HG03139 (cell line): Measurements from ENCODE around the gene ACTN2.

ENCODE experiments used
- ATAC-seq: cut with Tn5 transposase; IDR thresholded peaks from one replicate; pipeline ENCODE4 v1.9.1; 2021; ENCODE audit not compliant: unreplicated experiment

The ACTN2 gene

DNA sequence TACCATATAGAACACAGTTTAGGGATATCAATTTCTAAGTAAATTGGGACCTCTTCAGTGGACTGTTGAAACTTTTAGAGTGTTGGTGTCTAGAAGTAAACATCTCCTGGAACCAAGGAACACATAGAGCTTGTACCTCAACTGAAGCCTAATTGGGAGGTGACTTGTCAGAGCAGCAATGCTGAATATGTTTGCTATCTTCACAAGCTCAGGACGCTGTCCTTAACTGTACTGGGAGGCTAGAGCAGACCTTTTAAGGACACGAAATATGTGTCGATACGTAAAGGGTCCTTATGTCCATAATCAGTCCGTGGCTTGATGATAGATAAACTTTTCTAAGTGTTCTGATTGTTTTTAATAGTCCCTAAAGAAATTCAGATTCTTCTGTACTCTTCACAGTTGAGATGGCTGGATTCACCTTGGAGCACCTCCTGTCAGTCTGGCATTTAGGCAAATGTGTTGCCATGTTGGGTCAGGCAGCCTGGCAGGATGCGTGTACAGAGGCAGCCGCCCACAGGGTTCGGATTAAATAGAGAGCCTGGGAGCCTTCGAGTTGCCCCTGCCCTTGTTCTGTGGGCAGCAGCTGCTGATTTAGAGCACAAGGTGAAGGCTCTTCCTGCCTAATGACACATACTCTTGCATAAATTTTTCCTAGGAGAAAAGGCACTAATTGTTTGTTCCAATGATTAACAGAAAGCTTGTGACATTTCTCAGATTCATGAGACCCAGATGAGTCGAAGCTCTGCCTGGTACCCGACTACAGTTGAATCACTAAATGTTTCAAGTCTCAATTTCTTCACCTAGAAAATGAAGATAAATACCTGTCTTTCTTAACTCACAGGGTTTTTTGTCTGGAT, 3.6 kb downstream of the ACTN2 start:
- no peak for ATAC-seq

DNA sequence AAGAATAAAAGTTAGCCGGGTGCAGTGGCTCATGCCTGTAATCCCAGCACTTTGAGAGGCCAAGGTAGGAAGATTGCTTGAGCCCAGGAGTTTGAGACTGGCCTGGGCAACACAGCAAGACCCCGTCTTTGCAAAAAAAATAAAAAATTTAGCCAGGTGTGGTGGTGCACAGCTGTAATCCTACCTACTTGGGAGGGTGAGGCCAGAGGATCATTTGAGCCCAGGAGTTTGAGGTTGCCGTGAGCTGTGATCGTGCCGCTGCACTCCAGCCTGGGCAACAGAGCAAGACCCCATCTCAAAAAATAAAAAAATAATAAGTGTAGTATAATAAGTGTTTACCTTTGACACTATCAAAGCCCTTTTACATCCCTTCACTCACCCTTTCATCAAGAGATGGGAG, 5.0 kb downstream of the ACTN2 start:
- no peak for ATAC-seq

DNA sequence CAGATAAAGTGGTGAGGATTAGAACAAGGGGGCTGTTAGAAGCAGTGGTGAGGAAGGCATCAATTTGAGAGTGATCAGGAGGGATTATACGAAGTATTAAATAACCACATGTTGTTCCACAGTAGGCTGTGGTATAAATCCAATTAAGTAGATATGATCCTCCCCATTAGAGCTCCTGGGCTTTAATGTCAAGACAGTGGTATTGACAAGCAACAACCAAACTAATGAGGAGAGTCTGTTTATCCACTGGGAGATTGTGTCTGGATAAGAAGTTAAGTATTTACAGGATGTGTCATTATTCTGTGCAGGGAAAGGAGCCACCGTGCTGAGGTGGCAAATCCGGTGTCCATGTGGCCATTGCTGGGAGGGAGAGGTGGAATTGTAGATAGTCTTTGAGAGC, 5.8 kb downstream of the ACTN2 start:
- ATAC-seq, result no peak

DNA sequence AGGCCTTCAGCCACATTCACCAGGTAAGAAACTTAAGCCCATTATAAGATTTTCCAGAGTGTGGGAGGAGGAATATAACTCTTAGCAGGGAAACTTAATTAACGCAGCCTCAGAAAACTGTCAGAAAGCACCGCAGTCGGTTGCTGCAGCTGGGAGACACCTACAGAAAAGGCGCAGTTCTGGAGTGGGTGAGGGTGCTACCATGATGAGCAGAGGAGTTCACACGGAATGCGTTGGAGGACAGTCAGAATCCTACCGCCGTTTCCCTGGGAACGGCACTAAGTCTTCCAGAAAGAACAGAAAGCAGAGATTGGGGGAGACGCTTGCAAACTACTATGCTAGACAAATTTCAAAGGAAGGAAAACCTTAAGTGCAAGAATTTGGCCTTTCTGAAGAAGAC, 6.4 kb downstream of the ACTN2 start:
- ATAC-seq, result no peak

DNA sequence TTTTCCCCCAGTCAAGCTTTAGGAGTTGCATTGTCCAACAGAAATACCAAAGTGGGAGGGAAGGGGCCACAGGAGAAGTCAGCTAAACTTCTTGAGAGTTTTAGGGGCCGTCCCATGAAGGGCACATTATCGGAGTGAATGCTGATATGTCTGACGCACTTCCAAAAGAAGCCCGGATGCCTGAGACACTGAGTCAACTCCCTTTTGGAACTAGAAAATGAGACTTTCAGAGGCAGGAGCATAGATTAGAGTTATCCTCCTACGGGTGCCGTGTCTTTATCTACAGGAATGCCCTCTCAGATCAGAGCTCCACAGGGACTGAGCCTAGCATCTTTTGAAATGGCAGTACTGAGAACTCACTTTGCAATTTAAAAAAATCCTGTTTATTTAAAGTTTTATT, 13.1 kb downstream of the ACTN2 start:
- ATAC-seq, result no peak

DNA sequence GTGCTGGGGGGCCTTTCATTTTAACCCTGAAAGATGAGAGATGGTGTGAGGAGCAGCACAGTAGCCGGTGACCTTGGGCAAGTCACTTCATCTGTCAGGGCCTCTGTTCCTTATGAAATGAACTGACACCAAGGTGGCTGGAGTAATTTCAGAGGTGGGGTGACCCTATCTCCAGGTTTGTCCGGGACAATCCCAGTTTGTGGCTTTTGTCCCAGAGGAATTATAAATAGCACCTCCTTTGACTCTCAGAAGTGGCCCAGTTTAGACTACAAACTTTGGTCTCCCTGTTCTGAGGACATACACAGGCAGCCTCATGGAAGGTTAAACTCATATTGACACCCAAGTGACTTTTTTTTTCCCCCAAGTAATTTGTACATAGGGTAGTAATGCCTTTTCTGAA, 14.6 kb downstream of the ACTN2 start:
- ATAC-seq, result no peak

DNA sequence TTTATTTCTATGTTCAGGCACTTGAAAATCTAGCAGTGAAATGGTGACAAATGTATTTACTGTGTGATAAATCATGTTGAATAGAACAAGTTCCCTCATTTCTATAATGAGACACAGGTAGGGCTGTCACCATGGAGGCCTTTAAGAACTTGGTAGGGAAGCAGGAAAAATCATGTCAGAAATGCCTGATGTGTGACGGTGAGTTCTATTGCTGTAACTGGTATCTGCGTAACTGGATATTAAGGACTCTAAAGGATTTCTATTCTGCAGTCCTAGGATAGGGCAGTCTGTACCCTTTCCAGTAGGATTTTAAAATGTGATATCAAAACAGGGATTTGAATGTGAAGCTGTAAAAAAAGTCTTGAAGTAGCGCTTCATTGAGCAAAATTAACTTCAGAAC, 15.5 kb downstream of the ACTN2 start:
- ATAC-seq, result no peak

DNA sequence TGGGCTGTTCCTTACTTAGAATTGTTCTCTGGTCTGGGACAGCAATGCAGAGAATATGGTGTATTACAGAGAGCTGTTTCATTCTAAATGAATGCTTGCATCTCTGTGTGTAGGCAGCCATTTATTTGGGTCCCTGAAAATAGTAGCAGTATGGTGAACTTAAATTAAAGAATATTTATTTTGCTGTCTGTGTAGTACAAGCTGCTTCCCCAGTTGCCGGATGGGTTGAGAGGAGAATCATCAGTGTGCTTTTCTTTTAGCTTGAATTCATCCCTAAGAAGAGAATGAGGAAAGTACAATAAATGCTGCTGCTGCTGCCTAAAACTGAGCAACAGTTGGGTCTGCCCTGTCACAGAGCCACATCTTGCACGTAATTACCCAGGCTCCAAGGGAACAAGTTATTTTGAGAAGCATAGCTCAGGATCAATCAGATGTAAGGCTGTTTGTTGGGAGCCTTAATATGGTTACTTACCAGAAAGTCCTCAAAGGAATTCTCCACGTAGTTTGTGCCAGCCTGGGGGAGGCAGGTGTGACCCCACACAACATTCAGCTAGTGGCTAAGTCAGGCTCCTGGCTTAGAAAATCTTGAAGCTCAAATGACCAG, 16.6 kb downstream of the ACTN2 start:
- ATAC-seq, result no peak

DNA sequence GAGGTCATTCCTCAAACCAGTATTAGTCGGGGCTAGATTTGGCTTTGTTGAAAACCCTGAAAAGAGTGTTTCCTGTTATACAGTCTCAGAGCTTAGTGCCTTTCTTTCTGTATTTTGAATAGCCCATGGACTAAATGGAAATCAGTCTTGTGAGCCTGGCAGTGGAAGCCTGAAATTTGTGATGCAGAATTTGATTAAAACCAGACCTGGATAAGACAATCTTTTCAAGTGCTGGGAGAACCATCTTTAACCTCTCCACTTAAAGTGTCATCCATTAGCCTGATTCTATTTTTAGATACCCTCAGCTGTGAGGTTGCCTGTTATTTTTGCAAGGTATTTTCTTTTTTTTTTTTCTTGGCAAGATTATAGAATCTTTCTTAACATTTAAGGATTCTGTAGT, 19.5 kb downstream of the ACTN2 start:
- no peak for ATAC-seq

DNA sequence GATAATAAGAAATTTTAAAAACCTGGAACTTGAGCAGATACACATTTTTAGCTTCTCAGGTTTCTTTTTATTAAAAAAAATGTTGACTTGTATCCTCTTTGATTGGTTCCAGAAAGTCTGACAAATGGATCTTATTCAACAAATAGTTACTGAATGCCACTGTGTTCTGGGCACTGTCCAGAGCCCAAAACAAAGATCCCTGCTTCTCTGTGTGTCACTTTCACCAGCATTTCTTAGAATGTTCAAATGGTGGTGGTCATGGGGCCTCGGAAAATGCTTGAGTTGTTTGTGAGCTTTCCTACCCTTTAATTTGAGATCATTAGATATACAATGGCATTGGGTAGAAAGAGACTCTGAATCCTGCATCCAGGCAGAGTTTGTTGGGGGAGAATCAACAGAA, 19.9 kb downstream of the ACTN2 start:
- no peak for ATAC-seq

DNA sequence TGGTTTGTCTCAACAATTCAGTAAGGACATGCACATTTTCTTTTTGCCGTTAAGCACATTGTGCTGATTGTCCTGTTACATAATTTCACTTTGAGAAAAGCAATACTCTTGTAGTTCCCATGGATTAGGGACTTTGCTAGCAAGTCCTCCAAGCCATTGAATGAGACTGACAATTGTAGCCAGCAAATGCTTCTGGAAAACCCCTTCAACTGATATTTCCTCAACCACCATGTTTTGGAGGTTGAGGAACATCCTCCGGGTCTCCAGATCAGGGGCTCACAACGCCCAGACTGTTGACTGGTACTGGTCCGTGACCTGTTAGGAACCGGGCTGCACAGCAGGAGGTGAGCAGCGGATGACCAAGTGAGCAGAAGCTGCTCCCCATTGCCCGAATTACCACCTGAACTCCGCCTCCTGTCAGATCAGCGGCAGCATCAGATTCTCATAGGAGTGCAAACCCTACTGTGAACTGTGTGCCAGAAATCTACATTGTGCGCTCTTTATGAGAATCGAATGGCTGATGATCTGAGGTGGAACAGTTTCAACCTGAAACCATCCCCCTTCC, 24.1 kb downstream of the ACTN2 start:
- no peak for ATAC-seq

DNA sequence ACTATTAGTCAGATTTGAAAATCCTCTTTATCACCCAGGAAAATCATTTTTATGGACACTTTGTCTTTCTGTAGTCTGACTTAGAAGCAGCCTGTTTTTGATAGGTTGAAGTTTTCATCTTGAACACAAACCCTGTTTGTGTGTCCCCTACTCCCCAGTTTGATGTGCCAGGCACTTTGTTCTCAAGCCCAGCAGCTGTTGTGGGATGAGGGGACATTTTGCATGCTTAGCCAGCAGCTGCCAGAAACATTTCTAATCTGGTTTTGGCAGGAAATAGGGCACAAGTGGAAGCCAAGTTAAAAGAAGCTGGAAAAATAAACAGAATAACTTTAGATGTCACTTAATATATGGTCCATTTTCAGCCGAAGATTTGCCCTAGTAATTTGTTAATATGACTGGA, 29.9 kb downstream of the ACTN2 start:
- ATAC-seq, result no peak

DNA sequence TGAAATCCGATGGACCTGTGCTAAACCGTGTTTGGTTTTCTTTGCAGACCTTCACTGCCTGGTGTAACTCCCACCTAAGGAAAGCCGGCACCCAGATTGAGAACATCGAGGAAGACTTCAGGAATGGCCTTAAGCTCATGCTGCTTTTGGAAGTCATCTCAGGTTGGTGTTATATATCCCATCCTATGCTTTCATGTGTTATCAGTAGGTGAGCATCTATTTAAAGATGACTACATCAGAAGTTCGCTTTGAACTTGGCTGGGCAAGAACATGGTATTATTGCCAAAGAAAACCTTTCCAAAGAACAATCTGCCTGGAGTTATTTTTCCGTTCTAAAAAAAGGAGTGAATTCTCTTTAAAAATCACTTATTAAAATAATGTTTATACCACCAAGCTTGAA, 31.5 kb downstream of the ACTN2 start:
- no peak for ATAC-seq

DNA sequence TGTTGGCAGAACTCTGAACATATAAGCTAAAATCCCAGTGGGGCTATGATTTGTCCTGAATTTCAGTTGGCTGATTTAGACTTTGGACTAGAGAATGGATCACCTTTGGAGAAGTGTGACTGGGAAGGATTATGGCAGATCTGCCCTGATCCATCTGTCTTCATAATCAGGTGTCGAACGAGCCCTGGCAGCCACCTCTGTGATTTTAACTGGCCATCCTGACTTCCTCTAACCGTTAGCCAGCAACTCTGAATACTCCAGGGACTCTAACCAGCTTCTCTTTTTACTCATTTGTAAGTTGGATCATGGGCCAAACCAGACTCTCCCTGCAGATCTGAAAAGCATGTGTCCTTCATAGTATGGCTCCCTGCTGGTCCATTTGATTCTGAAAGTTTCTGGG, 32.0 kb downstream of the ACTN2 start:
- no peak for ATAC-seq

DNA sequence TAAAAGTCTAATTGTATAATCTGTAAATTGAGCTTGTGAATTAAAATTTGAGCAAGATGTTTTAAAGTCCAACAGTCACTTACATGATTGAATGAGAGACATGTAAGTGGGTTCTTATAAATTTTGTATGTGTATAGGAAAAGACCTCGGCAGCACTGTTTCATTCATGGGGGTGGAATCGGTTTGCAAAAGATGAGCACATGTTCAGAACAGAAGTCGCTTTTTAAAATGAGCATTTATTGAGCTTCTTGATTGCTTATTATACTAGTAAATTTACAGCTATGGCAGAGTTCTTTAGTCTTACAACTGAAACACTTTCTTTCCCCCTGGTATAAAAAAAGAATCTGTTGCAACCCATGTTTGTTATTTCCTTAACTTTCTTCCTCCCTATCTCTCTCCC, 33.9 kb downstream of the ACTN2 start:
- no peak for ATAC-seq

DNA sequence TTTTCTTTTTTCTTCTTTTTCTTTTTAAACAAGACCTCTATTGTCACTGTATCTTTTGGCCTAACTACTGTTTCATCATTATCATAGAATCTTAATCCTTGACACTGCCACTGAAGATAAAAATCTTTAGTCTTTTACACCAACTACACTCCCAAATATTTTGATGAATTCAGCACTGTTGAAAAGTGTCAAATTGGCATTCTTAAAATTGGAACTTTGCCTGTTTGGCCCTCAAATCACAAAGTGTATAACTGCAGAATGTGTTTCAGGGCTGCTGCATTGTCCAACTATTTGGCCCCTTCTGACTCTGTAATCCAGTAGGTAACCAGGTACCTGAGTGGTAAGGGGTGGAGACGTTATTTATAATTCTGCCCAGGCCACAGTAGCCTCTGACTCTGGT, 34.3 kb downstream of the ACTN2 start:
- no peak for ATAC-seq

DNA sequence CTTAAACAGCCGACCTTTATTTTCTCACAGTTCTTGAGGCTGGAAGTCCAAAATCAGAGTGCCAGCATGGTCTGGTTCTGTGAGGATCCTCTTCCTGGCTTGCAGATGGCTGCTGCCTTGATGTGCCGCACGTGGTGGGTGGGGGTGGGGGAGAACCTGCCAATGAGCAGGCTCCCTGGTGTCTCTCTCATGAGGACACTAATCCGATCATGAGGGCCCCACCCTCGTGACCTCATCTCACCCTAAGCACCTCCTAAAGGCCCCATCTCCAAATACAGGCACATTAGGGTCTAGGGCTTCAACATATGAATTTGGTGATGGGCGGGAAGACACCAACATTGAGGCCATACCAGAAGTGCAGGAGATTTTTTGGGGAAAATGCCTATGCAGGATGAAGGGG, 37.8 kb downstream of the ACTN2 start:
- ATAC-seq, result no peak

DNA sequence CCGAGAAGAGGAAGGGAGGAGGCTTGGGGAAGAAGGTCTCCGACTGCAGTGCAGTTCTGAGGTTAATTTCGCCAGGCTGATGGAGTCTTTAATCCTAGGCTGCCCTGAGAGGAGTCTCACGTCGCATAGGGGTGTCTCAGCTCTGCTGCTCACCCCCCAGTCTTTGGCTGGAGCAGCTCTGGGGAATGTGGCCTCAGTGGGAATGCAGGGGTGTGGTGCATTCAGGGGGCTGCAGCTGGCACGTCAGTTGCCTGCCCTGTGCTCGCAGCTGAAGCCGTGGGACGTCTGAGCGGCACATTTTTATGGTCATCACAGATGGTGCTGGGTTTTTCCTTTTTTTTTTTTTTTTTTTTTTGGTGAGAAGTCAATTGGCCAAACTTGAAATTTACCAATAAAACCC, 38.2 kb downstream of the ACTN2 start:
- no peak for ATAC-seq

DNA sequence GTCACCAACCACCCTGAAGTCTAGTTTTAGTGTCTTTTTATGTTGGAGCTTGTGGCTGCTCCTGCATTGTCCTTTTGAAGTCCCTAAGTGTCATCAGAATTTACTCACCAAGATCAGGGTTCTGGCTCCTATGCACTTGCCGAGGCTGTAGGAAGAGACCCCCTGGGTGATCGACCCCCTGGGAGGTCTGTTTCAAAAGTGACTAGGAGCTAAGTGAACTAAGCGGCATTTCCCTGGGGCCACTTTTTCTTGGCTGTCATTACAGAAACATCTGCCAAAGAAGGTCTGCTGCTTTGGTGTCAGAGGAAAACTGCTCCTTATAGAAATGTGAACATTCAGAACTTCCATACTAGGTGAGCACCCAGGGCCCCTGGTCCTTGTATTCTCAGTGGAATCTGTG, 39.4 kb downstream of the ACTN2 start:
- ATAC-seq, result no peak

DNA sequence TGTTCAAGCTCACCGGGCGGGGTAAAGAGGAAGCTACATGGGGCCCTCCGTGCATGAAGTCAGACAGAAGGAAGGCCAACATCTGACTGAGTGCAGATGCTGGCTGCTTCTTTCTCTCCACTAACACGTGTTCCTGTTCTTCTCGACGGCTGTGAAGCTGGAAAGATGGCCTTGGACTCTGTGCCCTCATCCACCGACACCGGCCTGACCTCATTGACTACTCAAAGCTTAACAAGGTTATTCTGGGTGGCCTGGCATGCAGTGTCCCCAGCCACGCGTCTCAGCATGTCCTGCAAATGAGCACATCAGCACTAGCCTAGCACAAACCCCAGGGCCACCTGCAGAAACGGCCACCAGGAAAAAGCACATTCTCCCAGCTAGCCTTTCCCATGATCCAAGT, 41.2 kb downstream of the ACTN2 start:
- no peak for ATAC-seq

DNA sequence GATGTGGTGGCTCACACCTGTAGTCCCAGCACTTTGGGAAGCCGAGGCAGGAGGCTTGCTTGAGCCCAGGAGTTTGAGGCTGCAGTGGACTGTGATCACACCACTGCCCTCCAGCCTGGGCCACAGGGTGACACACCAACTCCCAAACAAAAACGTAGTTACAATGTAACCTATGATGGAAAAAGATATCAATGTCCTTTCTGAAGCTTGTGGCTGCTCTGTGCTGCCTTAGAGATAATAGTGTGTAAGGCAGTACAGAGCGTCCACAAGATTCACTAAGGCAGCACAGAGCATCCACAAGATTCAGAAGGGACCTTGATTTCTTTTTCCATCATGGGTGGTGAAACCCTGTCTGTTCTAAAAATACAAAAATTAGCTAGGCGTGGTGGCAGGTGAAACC, 42.5 kb downstream of the ACTN2 start:
- no peak for ATAC-seq

DNA sequence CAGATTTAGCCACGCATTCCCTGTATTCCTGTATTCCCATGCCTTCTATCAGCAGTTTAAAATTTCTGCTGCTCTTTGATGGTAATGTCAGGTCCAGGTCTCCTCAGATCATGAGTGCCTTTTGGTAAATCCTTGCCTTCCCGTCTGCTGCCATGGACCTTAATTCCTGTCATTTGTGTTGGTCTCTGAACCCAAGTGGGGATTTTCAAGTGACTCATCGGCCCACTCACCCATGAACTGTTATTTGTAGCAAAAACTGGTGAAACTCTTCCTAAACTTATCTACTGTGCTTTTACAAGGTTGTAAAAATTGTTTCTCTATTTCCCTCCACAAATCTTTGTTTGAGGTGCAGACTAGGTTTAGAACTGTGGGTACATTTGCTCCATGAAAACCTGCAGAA, 47.4 kb downstream of the ACTN2 start:
- no peak for ATAC-seq
